ENCODE results near the gene ETS2.
"Not testable (repeated sequence)": the region's sequence is repeated elsewhere in the genome, so short reads cannot be mapped to it uniquely, and the experiment has no call there.

Gene ETS2

GRCh38 chr21:38818325-38818723 is 12.6 kb downstream of the ETS2 start:
- no peak for DNase-seq

DNA sequence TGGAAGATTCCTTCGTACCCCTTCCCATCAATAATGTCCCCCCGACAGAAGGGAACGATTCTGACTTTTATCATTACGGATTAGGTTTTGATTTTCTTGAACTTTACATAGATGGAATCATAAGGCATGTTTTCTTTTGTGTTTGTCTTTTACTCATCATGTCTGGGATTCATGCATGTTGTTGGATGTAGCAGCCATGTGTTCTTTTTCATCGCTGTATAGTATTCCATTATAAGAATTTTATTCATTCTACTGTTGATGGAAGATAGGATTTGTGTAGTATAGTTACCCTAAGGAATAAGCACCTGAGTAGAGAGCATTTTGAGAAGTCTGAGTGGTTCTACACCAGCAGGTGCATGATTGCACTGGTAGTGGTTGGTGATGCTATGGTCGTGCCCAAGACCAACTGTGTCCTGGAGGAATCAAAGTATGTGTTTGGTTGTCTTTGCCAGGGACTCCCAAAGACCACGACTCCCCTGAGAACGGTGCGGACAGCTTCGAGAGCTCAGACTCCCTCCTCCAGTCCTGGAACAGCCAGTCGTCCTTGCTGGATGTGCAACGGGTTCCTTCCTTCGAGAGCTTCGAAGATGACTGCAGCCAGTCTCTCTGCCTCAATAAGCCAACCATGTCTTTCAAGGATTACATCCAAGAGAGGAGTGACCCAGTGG is 13.5 kb downstream of the ETS2 start:
- DNase-seq, result no peak

GRCh38 chr21:38819719-38820159 is 14.0 kb downstream of the ETS2 start:
- DNase-seq, result no peak

DNA sequence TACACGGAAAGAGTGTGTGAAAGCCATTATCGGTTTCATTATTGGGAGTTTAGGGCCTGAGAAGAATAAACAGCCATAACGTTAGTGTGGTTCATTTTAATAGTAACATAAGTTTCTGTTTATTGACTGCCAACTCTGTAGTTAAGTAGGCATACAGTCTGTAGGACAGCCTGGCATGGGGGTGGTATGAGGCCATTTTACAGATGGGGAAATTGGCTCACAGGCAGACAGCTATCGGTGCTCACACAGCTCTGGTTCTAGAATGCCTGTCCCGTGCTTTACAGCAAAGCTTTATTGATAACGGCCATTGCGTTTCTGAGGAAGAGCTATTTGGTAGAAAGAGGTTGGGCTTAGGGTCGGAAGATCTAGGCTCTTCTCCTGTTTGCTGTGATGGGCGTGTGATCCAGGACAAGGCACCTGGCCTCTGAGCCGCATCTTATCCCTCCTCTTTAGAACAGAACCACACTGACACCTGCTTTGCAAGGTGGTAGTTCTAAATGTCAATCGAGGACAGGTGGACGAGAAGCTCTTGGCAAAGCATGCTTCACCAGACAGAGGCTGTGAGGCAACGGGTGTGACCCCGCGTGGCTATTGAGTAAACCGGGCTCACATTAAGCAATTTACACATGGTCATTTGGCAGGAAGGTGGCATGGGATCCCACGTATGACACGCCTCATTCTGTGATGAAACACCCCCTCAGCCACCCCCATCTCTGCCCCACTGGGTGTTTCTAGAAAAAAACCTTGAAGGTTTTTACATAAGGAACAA is 14.9 kb downstream of the ETS2 start:
- peak in 1 of 2 experiments; percentile 33 for DNase-seq

- DNase-seq, result no peak
These were observed 15.5 kb downstream of the ETS2 start for GRCh38 chr21:38821248-38821647.

GRCh38 chr21:38821959-38822682 is 16.4 kb downstream of the ETS2 start:
- DNase-seq, result no peak

GRCh38 chr21:38822778-38823238 is 17.1 kb downstream of the ETS2 start:
- DNase-seq, result no peak

GRCh38 chr21:38823737-38824123 is 18.0 kb downstream of the ETS2 start:
- no peak for DNase-seq

DNA sequence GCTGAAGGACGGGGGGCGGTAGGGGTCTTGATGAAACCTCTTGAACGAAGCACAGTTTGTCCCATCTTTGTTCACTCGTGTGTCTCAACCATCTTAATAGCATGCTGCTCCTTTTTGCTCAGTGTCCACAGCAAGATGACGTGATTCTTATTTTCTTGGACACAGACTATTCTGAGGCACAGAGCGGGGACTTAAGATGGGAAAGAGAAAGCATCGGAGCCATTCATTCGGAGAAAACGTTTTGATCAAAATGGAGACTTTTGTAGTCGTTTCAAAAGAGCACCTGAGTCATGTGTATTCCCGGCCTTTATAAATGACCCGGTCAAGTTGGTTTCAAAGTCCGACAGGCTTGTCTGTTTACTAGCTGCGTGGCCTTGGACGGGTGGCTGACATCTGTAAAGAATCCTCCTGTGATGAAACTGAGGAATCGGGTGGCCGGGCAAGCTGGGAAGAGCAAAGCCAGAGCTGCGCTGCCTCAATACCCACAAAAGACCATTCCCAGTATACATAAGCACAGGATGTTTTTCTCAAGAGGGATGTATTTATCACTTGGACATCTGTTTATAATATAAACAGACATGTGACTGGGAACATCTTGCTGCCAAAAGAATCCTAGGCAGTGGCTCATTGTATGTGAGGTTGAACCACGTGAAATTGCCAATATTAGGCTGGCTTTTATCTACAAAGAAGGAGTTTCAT is 18.5 kb downstream of the ETS2 start:
- no peak for DNase-seq

DNA sequence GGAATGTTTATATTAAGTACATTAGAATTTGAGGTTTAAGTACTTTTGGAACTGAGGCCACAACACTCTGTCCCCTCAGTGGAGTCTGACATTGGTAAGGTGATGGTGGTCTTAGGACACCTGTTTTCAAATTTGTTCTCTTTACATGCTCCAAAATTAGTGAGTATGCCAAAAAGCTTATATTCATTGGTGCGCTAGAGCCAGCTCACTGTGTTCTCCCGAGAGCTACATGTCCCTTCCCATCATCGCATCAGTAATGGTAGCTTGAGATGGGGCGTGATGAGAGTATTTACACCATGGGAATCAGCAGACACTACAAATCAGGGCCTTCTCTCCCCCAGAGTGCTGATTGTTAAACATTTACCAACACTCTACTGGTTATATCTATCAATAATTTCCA is 19.5 kb downstream of the ETS2 start:
- no peak for DNase-seq

- no peak for DNase-seq
These were observed 20.2 kb downstream of the ETS2 start for GRCh38 chr21:38825921-38826320.

- DNase-seq, result not testable (repeated sequence)
These were observed 22.4 kb downstream of the ETS2 start for GRCh38 chr21:38828111-38828510.

GRCh38 chr21:38830671-38831525 is 25.2 kb downstream of the ETS2 start:
- DNase-seq, result no peak

- no peak for DNase-seq
These were observed 26.1 kb downstream of the ETS2 start for GRCh38 chr21:38831526-38832467.

DNA sequence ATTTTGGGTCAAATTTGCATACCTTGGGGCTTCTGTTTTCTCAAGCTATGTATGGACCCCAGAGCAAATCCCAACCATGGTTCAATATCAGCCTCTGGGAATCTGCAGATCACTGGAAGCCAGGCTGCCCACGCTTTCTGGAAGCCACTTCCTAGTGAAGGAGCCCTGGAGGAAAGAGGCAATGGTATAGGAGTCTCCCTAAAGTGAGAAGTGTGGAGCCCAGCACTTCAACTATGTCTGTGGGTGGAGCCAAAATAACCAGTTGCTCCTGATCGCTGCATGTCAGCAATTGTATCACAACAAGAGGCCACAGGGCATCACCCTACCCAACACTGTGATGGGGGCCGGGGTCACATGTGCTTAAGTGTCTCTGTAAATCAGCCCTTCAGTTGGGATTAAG is 26.9 kb downstream of the ETS2 start:
- DNase-seq, result no peak

GRCh38 chr21:38833117-38833516 is 27.4 kb downstream of the ETS2 start:
- no peak for DNase-seq

DNA sequence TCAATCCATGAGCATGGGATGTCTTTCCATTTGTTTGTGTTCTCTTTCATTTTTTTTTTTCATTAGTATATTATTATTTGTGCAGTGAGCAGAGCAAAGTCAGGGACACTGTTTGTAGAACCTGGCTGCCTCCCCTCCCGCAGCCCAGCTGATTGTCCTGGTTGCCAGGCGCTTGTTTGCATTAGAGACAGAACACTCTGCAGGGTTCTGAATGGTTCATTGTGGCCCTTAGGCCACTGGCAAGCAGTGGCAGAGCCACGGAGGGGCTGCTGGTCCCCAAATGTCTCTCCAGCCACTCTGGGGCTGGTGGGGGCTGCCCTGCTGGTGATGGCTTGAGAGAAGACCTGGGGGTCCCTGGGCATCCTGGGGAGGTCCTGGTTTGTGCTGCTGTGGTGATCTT is 29.0 kb downstream of the ETS2 start:
- no peak for DNase-seq

- no peak for DNase-seq
These were observed 32.2 kb downstream of the ETS2 start for GRCh38 chr21:38837806-38838461.

DNA sequence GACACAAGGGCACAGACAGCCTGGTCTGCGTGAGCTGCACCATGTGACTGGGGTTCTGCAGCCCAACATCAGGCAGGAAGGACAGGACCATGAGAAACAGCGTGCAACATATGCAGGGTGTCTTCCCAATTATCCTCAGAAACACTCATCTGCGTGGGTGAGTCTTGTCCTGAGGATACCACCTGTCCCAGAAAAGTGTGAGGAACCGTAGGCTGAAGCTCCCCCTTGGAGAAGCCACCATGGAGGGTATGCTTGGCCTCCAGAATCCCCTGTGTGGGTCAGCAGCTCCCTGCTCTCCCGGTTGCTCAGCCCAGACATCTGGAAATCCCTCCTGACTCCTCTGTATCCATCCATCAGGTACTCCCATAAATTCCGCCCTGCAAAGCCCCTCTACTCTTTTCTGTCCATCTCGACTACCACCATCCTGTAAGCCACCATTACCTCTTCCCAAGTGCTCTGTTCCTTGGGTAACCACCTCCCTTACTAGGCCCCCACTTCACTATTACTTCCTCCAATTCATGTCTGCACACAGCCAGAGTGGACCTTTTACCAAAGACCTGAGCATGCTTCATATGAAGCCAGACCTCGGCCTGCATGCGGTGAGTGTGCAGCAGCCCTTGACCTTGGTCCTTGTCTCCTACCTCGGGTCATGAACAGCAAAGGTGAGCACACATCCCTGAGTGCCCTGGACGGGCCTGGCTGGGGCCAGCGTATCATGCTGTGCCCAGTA is 33.0 kb downstream of the ETS2 start:
- no peak for DNase-seq

Data from SHP77 (cell line).